OCI-LY3 (cell line): Measurements from ENCODE around the gene S100A12.
A peak's percentile ranks its signal among the peaks of the same experiment; 100 is the strongest.

ENCODE experiments used
- H2AFZ ChIP-seq: fragments of 200-600, 300-600 bp; shearing (Covaris generic); 2 replicates; pipeline ENCODE4 v1.6.0; 2014; ENCODE audit warnings: antibody characterized with exemption, low read depth, low read length
- H3K27ac ChIP-seq: fragments of 200-600, 300-600 bp; sonication (generic); 2 replicates; pipeline ENCODE4 v1.5.1; 2014; ENCODE audit warnings: mild to moderate bottlenecking, low read length, moderate library complexity, mixed read lengths
- H3K27me3 ChIP-seq: fragments of 200-600, 300-600 bp; sonication (generic); 2 replicates; pipeline ENCODE4 v1.6.1; 2014; ENCODE audit warnings: low read depth, low read length, mixed read lengths
- H3K36me3 ChIP-seq: fragments of 200-600, 300-600 bp; sonication (generic); replicated peaks from 2 replicates; pipeline ENCODE3; 2014; ENCODE audit warnings: low read depth, low read length, mixed read lengths
- H3K4me1 ChIP-seq: fragments of 300-600, 200-600 bp; sonication (generic); 2 replicates; pipeline ENCODE4 v1.6.1; 2014; ENCODE audit warnings: low read length, mixed read lengths
- H3K4me2 ChIP-seq: fragments of 200-600, 300-600 bp; sonication (generic); 2 replicates; pipeline ENCODE4 v1.6.1; 2014; ENCODE audit warnings: low read length, mixed read lengths
- H3K4me3 ChIP-seq: fragments of 300-600, 200-600 bp; sonication (generic); 2 replicates; pipeline ENCODE4 v1.5.1; 2014; ENCODE audit warnings: antibody characterized with exemption, mild to moderate bottlenecking, low read length, moderate library complexity
- H3K79me2 ChIP-seq: fragments of 300-600, 200-600 bp; shearing (Covaris generic); 2 replicates; pipeline ENCODE4 v1.6.1; 2014; ENCODE audit warnings: mild to moderate bottlenecking, low read length, mixed read lengths
- H3K9ac ChIP-seq: fragments of 300-600, 200-600 bp; shearing (Covaris generic); 2 replicates; pipeline ENCODE4 v1.6.0; 2014; ENCODE audit warnings: mild to moderate bottlenecking, low read length, moderate library complexity
- H3K9me3 ChIP-seq: fragments of 200-600, 300-600 bp; shearing (Covaris generic); 2 replicates; pipeline ENCODE4 v1.6.1; 2014; ENCODE audit warnings: low read length, mixed read lengths; ENCODE audit not compliant: insufficient read depth
- H4K20me1 ChIP-seq: fragments of 200-600, 300-600 bp; sonication (generic); 2 replicates; pipeline ENCODE4 v1.6.1; 2016; ENCODE audit warnings: low read length, mixed read lengths; ENCODE audit not compliant: insufficient read depth
- CTCF ChIP-seq: fragments of 200-600, 300-600 bp; sonication (generic); IDR thresholded peaks from 2 replicates; pipeline ENCODE4 v1.5.1; 2014; ENCODE audit warnings: antibody characterized with exemption, low read length, low read depth
- EZH2phosphoT487 ChIP-seq: fragments of 200-600 bp; shearing (Covaris generic); IDR thresholded peaks from 2 replicates; pipeline ENCODE4 v1.6.1; 2018; ENCODE audit warnings: antibody characterized with exemption, mixed run types, low read depth

Gene S100A12

DNA sequence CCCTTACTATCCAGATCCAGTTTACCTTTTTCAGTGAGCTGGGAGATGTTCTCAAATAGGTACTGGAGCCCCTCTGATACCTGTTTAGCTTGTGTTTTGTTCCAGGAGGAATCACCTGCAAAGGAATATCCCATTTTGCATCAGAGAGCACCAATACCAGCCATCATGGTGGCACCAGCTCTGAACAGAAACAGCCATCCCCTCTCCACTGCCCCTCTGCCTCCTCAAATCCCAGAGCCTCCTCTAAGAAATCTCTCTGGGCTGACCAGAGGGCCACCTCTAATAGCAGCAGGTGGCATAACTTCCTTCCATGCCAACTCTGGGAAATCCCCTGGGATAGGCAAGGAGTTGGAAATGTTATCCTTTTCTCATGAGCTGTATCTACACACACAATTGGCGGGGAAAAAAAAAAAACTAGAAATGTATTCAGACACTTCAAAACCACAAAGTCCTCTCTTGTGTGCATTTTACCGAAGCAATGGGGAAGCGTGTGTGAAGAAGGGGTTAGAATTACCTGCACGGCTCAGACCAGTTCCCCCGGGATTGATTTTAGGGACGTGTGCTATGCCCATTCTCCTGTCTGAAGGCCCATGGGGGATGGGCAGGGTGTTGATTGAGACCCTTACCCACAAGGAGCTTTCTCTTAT is 29.2 kb downstream of the S100A12 start:
- H3K79me2 ChIP-seq = no peaks in the 10 kb centered on the region
- peak overlapping the region; percentile 86 for H3K4me2 ChIP-seq
- no peaks in the 10 kb centered on the region for H4K20me1 ChIP-seq
- peaks cover 16% of the 10 kb centered on the region for H3K27me3 ChIP-seq
- H3K4me1 ChIP-seq = peaks cover 83% of the 10 kb centered on the region
- peak overlapping the region; percentile 18; the same call in 1 of the 2 replicates for H2AFZ ChIP-seq
- peak overlapping the region; percentile 55 for H3K9ac ChIP-seq
- H3K36me3 ChIP-seq = no peaks in the 10 kb centered on the region
- no peak; the same call in 1 of the 2 replicates for TF ChIP-seq EZH2phosphoT487
- TF ChIP-seq CTCF = no peak
- peak overlapping the region; percentile 68 for H3K4me3 ChIP-seq
- peak overlapping the region; percentile 83 for H3K27ac ChIP-seq
- H3K9me3 ChIP-seq = no peaks in the 10 kb centered on the region

- H3K9ac ChIP-seq = peak overlapping the region; percentile 55
- peak overlapping the region; percentile 18; the same call in 1 of the 2 replicates for H2AFZ ChIP-seq
- H3K9me3 ChIP-seq = no peaks in the 10 kb centered on the region
- TF ChIP-seq CTCF (no peak), EZH2phosphoT487 (no peak; the same call in 1 of the 2 replicates)
- H3K4me2 ChIP-seq = peak overlapping the region; percentile 86
- H3K79me2 ChIP-seq = no peaks in the 10 kb centered on the region
- H3K36me3 ChIP-seq = no peaks in the 10 kb centered on the region
- H3K27ac ChIP-seq = peak overlapping the region; percentile 83
- peaks cover 10% of the 10 kb centered on the region; the same call in 1 of the 2 replicates for H3K27me3 ChIP-seq
- peaks cover 78% of the 10 kb centered on the region for H3K4me1 ChIP-seq
- no peaks in the 10 kb centered on the region for H4K20me1 ChIP-seq
- H3K4me3 ChIP-seq = peak overlapping the region; percentile 68
Observed at GRCh38 chr1:153345187-153346076, 30.0 kb downstream of the S100A12 start.

GRCh38 chr1:153344718-153345025 is 30.7 kb downstream of the S100A12 start:
- peak overlapping the region; percentile 86 for H3K4me2 ChIP-seq
- no peaks in the 10 kb centered on the region for H3K9me3 ChIP-seq
- peaks cover 7% of the 10 kb centered on the region; the same call in 1 of the 2 replicates for H3K27me3 ChIP-seq
- H2AFZ ChIP-seq = no peak overlapping the region
- peak overlapping the region; percentile 55 for H3K9ac ChIP-seq
- H4K20me1 ChIP-seq = no peaks in the 10 kb centered on the region
- H3K36me3 ChIP-seq = no peaks in the 10 kb centered on the region
- peak overlapping the region; percentile 68 for H3K4me3 ChIP-seq
- H3K4me1 ChIP-seq = peaks cover 71% of the 10 kb centered on the region
- peak overlapping the region; percentile 83 for H3K27ac ChIP-seq
- TF ChIP-seq EZH2phosphoT487 (no peak), CTCF (peak; percentile 15; the same call in 1 of the 2 replicates)
- no peaks in the 10 kb centered on the region for H3K79me2 ChIP-seq
